Loucy (cell line): ENCODE data around the gene PRAMEF14.
"Not testable (repeated sequence)": the region's sequence is repeated elsewhere in the genome, so short reads cannot be mapped to it uniquely, and the experiment has no call there.

ENCODE experiments used
- CTCF ChIP-seq: fragments of 200-600 bp; sonication (generic); conservative IDR thresholded peaks from 2 replicates; pipeline ENCODE4 v1.5.1; 2014; ENCODE audit warnings: mild to moderate bottlenecking, antibody characterized with exemption, low read length
- EZH2phosphoT487 ChIP-seq: fragments of 200-600 bp; IDR thresholded peaks from 2 replicates; pipeline ENCODE4 v1.6.1; 2018; ENCODE audit warnings: antibody characterized with exemption, mild to moderate bottlenecking, moderate library complexity, borderline replicate concordance

- not testable (repeated sequence) for TF ChIP-seq CTCF, EZH2phosphoT487
Observed at GRCh38 chr1:13366536-13366935, 19.6 kb upstream of the PRAMEF14 start.
